NT2/D1 (cell line): Measurements from ENCODE around the gene SMG6.

Source experiments
- SUZ12 ChIP-seq: IDR thresholded peaks from 2 replicates; pipeline ENCODE4 v1.6.1; 2011; ENCODE audit not compliant: insufficient read length, insufficient read depth; ENCODE audit errors: extremely low read depth
- YY1 ChIP-seq: IDR thresholded peaks from 2 replicates; pipeline ENCODE4 v1.6.1; 2011; ENCODE audit not compliant: insufficient read length, insufficient read depth

DNA sequence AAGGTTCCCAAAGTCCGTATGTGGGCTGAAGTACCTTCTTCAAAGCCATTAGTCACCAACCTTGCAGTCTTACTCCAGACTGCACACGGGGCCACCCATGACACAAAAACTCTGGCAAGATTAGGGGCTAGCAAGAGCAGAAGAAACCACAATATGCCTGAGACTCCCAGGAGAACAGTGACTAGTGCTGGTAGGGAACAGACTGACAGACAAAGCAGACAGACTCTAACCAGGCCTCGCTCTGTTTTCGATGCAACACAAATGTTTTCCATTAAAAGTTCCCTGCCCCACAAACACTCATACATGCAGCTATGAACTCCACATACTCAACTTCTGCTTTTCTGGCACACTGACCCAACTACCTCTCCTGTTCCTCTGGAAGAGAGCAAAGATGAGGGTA is 146.5 kb downstream of the SMG6 start:
- TF ChIP-seq YY1 (no peak), SUZ12 (no peak)
